ENCODE data around the gene LRCOL1. TPM values are rescaled to one million over a fixed set of nuclear protein-coding genes. Genes with fewer than 3 reads are reported as not detected.

Gene LRCOL1
- total RNA-seq, 1 experiment from 2014 or later: not detected

- no peak for DNase-seq (ENCODE audit: low read depth)
These were observed 28.3 kb downstream of the LRCOL1 start for GRCh38 chr12:132582058-132582420.

- no peak for DNase-seq (ENCODE audit: low read depth)
These were observed 28.9 kb downstream of the LRCOL1 start for GRCh38 chr12:132581348-132582057.

- DNase-seq (ENCODE audit: low read depth): no peak
These were observed 29.6 kb downstream of the LRCOL1 start for GRCh38 chr12:132580701-132581292.

GRCh38 chr12:132579744-132580143, 30.6 kb downstream of the LRCOL1 start:
- DNase-seq (ENCODE audit: low read depth): no peak

GRCh38 chr12:132578826-132579225, 31.6 kb downstream of the LRCOL1 start:
- DNase-seq (ENCODE audit: low read depth): no peak

- DNase-seq (ENCODE audit: low read depth): no peak
These were observed 32.3 kb downstream of the LRCOL1 start for GRCh38 chr12:132578118-132578517.

GRCh38 chr12:132577191-132577920, 33.0 kb downstream of the LRCOL1 start:
- no peak for DNase-seq (ENCODE audit: low read depth)

GRCh38 chr12:132576701-132577100, 33.7 kb downstream of the LRCOL1 start:
- DNase-seq (ENCODE audit: low read depth): no peak

- no peak for DNase-seq (ENCODE audit: low read depth)
These were observed 34.7 kb downstream of the LRCOL1 start for GRCh38 chr12:132575661-132576060.

GRCh38 chr12:132574271-132574996, 35.9 kb downstream of the LRCOL1 start:
- no peak for DNase-seq (ENCODE audit: low read depth)

GRCh38 chr12:132572801-132573760, 37.3 kb downstream of the LRCOL1 start:
- DNase-seq (ENCODE audit: low read depth): no peak

GRCh38 chr12:132572106-132572505, 38.3 kb downstream of the LRCOL1 start:
- no peak for DNase-seq (ENCODE audit: low read depth)

GRCh38 chr12:132571598-132571997, 38.8 kb downstream of the LRCOL1 start:
- no peak for DNase-seq (ENCODE audit: low read depth)

GRCh38 chr12:132571051-132571450, 39.3 kb downstream of the LRCOL1 start:
- no peak for DNase-seq (ENCODE audit: low read depth)

GRCh38 chr12:132570635-132571034, 39.7 kb downstream of the LRCOL1 start:
- DNase-seq (ENCODE audit: low read depth): no peak

- no peak for DNase-seq (ENCODE audit: low read depth)
These were observed 40.4 kb downstream of the LRCOL1 start for GRCh38 chr12:132569856-132570480.

GRCh38 chr12:132568826-132569480, 41.4 kb downstream of the LRCOL1 start:
- no peak for DNase-seq (ENCODE audit: low read depth)

- DNase-seq (ENCODE audit: low read depth): no peak
These were observed 42.1 kb downstream of the LRCOL1 start for GRCh38 chr12:132568301-132568700.

- DNase-seq (ENCODE audit: low read depth): no peak
These were observed 43.8 kb downstream of the LRCOL1 start for GRCh38 chr12:132566516-132567131.

GRCh38 chr12:132565365-132565764, 45.0 kb downstream of the LRCOL1 start:
- DNase-seq (ENCODE audit: low read depth): no peak

All from Daoy (cell line).